COLO668 (cell line): ENCODE results near the gene EBF3.

Experiments
- DNase-seq: peaks from one replicate; lab custom pipeline; 2025; ENCODE audit not compliant: unreplicated experiment; lab: John Stamatoyannopoulos, UW

EBF3 gene

DNA sequence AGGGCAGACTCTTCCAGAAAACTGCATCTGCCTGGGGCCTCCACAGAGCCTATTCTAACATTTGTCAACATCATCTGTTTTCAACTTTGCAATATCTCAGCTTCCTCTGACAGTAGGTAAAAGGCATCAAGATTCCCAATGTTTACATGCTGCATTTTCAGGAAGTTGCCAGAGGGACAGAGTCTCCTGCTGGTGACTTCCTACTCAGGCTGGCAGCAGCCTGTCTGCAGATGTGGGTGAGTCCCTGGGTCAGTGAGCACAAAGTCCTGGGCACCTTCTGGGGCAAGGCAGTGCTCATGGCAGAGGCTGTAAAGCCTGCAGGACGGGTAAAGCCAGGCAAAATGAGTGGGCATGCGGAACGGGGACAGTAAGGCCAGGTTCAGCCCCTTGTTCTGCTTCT is 69.4 kb downstream of the EBF3 start:
- no peak for DNase-seq

DNA sequence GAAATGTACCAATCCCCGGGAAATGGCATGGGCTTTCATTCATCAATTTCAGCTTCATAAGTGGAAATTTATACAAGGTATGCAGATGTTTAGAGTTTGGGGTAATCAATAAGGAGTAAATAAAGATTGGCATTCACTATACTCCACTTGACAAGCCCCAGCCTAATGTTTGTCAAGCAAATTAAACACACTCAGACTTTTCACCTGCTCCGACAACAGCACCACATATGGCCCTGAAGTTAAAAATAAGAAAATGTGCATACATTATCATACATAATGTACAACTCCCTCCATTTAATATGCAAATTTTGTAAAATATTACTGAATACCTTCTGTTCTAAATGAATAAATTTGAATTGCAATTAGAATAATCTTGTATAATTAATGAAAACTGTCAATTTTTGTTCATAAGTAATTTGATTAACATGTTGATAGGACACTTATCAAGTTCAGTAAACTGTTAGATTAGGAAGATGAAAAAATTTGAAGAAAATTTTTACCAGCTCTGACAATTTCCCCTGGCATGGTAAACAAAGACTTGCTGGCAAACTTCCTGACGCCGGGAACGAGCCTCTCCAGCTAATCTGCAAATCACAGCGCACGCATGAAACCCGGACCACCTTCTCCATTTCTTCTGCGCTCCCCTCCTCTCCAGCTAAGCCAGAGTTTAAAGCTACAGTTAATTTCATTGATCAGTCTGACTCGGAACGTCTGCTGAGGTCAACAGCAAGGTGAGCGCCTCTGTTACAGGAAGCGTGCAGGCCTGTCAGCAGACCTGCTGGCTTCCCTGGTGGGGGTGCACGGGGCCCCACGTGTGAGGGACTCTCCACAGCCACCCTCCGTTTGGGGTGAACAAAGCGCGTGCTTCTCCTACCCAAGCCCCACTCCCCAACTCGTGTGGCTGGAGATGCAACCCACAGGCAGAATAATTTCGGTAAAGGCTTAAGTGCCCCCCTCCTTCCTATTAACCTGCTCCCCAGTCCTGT is 70.7 kb downstream of the EBF3 start:
- DNase-seq, result no peak

- DNase-seq, result no peak
These were observed 71.5 kb downstream of the EBF3 start for GRCh38 chr10:129892548-129893052.

GRCh38 chr10:129891806-129892205 is 72.3 kb downstream of the EBF3 start:
- no peak for DNase-seq

DNA sequence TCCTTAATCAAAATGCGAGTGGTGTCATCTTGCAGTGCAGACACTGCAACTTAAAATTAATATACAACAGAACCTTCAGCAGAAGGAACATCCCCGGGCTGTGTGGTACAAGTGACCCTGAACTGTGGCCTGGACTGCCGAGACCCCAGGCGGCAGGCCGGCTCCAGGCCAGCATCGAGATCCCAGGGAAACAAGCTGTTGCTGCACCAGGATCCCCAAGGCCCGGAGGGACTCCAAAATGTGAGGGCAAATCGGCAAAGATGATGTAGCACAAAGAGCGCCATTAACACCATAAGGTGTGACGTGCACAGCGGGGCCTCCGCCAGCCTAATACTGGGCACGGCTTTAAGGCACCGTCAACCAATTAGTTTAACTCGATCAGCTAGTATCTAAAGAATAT is 73.9 kb downstream of the EBF3 start:
- no peak for DNase-seq

DNA sequence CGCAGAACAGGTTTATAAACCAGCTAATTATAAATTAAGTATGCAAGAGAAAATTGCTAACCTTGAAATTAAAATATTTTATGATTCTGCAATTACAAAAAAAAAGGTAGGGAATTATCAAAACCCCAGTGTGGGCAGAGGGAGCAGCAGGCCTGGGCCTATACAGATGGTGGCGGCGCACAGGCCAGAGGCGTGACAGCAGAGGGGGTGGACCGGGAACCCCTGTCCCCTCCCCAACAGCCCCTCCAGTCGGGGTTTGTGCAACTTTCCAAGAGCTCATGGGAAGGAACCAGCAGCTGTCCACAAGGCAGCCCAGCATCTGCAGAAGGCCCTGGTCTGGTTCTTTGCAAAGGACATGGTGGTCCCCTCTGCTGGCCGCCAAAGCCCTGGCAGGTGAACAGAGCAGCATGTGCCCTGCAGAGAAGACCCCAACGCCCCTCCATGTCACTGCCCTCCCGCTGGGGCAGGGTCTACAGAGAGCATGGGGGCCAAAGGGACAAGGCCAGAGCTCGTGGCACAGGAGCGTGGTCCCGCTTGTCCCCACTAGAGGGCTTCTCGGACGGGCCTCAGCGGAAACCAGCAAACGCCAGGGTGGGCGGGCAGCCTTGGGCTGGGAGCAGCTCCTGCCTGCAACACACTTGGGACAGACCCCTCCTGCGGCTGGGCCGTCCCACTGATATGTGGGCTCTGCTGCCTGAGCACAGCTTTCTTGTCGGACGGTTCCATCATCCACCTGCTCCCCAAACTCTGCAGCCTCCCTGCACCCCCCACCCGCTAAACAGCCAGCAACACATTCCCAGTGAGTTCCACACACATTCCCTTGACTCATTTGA is 75.1 kb downstream of the EBF3 start:
- peak; percentile 23 for DNase-seq

DNA sequence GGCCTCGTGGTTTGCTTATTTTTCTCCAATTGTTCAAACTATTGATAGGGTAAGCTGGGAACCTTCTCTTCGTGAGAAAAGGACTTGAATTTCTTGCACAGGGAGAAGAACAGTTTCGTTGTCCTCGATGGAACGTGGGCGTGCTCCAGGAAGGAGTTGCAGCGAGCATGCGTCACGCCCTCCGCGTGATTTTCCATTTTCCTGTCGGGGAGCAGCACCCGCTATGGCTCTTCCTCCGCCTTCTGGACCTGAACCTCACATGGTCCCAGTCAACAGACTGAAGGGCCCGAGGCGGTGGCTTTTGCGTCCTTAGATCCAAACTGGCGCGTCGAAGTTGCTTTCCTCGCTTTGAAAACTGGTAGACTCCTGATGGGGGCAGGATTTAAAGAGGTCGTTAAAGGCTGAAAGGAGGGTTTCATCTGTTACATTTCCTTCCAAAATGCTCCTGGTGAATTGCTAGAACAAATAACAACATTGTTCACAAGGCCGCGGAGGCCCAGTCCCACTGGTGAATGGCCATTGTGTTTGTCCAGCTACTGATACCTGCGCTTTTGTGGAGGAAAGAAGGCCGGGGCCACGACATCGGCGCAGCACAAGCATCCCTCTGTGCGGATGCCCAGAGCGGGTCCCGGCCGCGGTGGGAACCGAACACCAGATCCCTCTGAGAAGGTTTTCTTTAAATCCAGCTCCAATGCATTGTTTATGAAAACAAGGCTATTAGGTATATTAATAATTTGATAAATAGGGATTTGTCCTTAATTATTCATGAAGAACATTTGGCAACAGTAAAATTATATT is 75.9 kb downstream of the EBF3 start:
- DNase-seq, result no peak

- DNase-seq, result no peak
These were observed 76.6 kb downstream of the EBF3 start for GRCh38 chr10:129887381-129887905.

- no peak for DNase-seq
These were observed 77.8 kb downstream of the EBF3 start for GRCh38 chr10:129886263-129886662.

DNA sequence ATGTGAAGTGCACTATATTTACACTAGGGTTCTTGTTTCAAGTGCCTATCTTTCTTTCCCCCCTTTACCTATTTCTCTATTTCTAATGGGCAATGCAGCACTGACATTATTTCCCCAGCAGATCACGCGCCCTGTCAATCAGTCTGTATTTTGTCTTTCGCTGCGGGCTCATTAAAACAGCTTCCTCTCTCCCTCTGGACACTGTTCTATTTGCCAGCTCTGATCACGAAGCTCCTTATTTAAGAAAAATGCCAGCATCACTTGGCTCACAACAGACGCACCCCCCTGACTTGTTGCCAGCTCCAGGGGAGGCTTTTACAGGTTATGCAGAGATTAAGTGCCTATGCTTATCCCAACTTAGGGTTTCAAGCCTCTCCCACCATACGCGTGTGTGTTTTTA is 78.5 kb downstream of the EBF3 start:
- DNase-seq, result no peak

GRCh38 chr10:129884398-129885078 is 79.5 kb downstream of the EBF3 start:
- DNase-seq, result no peak

DNA sequence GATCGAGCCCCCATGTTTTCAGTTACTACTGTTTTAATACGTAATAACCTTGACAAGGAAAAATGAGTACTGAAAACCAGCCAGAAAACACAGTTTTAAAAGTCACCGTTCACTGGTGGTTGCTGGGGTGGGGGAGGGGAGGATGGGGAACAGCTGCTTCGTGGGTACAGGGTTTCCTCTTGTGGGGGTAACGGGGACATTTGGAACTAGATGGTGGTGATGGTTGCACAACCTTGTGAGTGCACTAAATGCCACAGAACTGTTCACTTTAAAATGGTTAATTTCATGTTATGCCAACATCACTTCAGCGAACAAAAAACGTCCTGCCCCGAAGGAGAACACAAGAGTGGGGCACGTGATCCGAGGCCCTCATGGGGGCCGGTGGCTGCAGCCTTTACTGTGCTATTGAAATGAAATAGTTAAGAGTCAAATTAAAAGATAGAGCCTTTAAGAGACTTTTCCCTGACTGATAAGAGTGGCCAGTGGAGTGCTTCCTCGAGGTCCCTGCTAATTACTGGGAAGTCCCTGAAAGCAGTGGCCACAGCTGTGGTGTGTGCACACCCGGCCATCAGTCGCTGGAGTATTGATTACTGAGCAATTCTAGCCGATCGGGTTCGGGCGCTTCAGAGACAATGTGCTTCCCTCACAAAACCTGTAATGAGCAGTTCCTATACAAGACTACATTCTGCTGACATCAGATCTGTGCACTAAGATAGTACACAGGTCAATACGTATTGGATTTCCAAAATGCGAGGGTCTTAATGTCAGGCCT is 80.3 kb downstream of the EBF3 start:
- no peak for DNase-seq

- no peak for DNase-seq
These were observed 81.0 kb downstream of the EBF3 start for GRCh38 chr10:129883029-129883428.

GRCh38 chr10:129882291-129883010 is 81.6 kb downstream of the EBF3 start:
- no peak for DNase-seq

- DNase-seq, result no peak
These were observed 82.4 kb downstream of the EBF3 start for GRCh38 chr10:129881641-129882040.

- DNase-seq, result no peak
These were observed 83.7 kb downstream of the EBF3 start for GRCh38 chr10:129880191-129880870.

DNA sequence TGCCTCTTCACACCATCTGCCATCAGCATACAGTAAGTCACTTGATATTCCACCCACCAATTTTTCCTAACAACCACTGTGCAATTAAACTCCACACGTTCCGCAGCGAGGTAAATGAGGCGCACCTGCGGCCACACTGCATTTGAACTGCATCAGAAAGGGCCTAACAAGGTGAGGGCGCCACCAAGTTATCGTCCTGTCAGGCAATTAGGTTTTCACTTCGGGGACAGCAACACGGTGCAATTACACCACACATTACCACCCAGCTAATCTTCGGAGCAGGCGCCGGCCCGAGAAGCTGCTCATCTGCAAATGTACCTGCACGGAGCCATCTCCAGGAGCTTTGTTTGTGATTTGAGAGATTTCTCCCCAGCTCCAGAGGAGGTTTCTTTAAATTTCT is 84.4 kb downstream of the EBF3 start:
- DNase-seq, result no peak

- no peak for DNase-seq
These were observed 85.2 kb downstream of the EBF3 start for GRCh38 chr10:129878835-129879234.
